A549 (cell line): ENCODE results near the gene ZNF580. TPM values are rescaled to one million over a fixed set of nuclear protein-coding genes. Genes with fewer than 3 reads are reported as not detected.

Source experiments
- ATOH8 ChIP-seq: fragments of 250-450 bp; sonication (Bioruptor Pico); IDR thresholded peaks from 2 replicates; pipeline ENCODE4 v1.5.0; 2020; ENCODE audit warnings: low read depth, mild to moderate bottlenecking, moderate library complexity
- BCL3 ChIP-seq: fragments of >200 bp; sonication (Bioruptor Twin); formaldehyde crosslinking; IDR thresholded peaks from 3 replicates; pipeline ENCODE4 v1.6.1; 2016
- BHLHE40 ChIP-seq: IDR thresholded peaks from 2 replicates; pipeline ENCODE4 v1.6.1; 2012; ENCODE audit warnings: low read depth, low read length, inconsistent platforms
- CBX2 ChIP-seq: fragments of 200-600 bp; sonication (generic); IDR thresholded peaks from 2 replicates; pipeline ENCODE4 v1.6.1; 2016; ENCODE audit warnings: low read depth, mild to moderate bottlenecking, borderline replicate concordance
- CBX8 ChIP-seq: fragments of 200-600 bp; sonication (generic); IDR thresholded peaks from 2 replicates; pipeline ENCODE4 v1.6.1; 2016
- CHD2 ChIP-seq: fragments of 150-350 bp; IDR thresholded peaks from 2 replicates; pipeline ENCODE4 v1.6.1; 2014; ENCODE audit warnings: low read length; ENCODE audit not compliant: partially characterized antibody
- CHD4 ChIP-seq: fragments of 200-600 bp; sonication (generic); IDR thresholded peaks from 2 replicates; pipeline ENCODE4 v1.6.1; 2016; ENCODE audit warnings: antibody characterized with exemption, mild to moderate bottlenecking, borderline replicate concordance
- E2F6 ChIP-seq: IDR thresholded peaks from 2 replicates; pipeline ENCODE4 v1.6.1; 2012; ENCODE audit warnings: low read depth, borderline replicate concordance
- EHF ChIP-seq: fragments of 250-450 bp; sonication (Bioruptor Pico); IDR thresholded peaks from 2 replicates; pipeline ENCODE4 v1.5.0; 2020; ENCODE audit warnings: mild to moderate bottlenecking
- EP300 ChIP-seq, 2 experiments: fragments of >200 bp; sonication (Bioruptor Twin); formaldehyde crosslinking; IDR thresholded peaks; 2 replicates in 1 of 2; 3 replicates in 1 of 2; pipeline ENCODE4 v1.6.1; 2016 to 2017
- ESRRA ChIP-seq: fragments of 150-350 bp; IDR thresholded peaks from 2 replicates; pipeline ENCODE4 v1.6.1; 2014; ENCODE audit warnings: mild to moderate bottlenecking, low read length, borderline replicate concordance
- FOXS1 ChIP-seq: fragments of 250-450 bp; sonication (Bioruptor Pico); IDR thresholded peaks from 2 replicates; pipeline ENCODE4 v1.5.0; 2020; ENCODE audit warnings: mild to moderate bottlenecking, moderate library complexity
- HMGXB4 ChIP-seq: fragments of 250-450 bp; sonication (Bioruptor Pico); IDR thresholded peaks from 2 replicates; pipeline ENCODE4 v1.5.0; 2021; ENCODE audit warnings: mild to moderate bottlenecking, moderate library complexity, borderline replicate concordance
- HOXA7 ChIP-seq: fragments of 250-450 bp; sonication (Bioruptor Pico); IDR thresholded peaks from 2 replicates; pipeline ENCODE4 v1.5.0; 2020; ENCODE audit warnings: mild to moderate bottlenecking, moderate library complexity
- HOXB5 ChIP-seq: fragments of 250-450 bp; sonication (Bioruptor Pico); IDR thresholded peaks from 2 replicates; pipeline ENCODE4 v1.5.0; 2020; ENCODE audit warnings: mild to moderate bottlenecking, moderate library complexity
- JUNB ChIP-seq: fragments of >200 bp; sonication (Bioruptor Twin); formaldehyde crosslinking; IDR thresholded peaks from 2 replicates; pipeline ENCODE4 v1.6.1; 2016
- KDM5A ChIP-seq: fragments of 200-600 bp; sonication (generic); IDR thresholded peaks from 2 replicates; pipeline ENCODE4 v1.6.1; 2016; ENCODE audit warnings: antibody characterized with exemption, mild to moderate bottlenecking
- MAX ChIP-seq: IDR thresholded peaks from 2 replicates; pipeline ENCODE4 v1.6.1; 2012
- NR3C1 ChIP-seq: fragments of >200 bp; sonication (Bioruptor Twin); formaldehyde crosslinking; IDR thresholded peaks from 3 replicates; pipeline ENCODE4 v1.6.1; 2017
- PBX3 ChIP-seq: IDR thresholded peaks from 2 replicates; pipeline ENCODE4 v1.6.1; 2012
- RAD21 ChIP-seq, 2 experiments: fragments of >200 bp in 1 of 2; sonication (Bioruptor Twin) in 1 of 2; formaldehyde crosslinking in 1 of 2; IDR thresholded peaks in 1 of 2; conservative IDR thresholded peaks in 1 of 2; 2 replicates in 1 of 2; 3 replicates in 1 of 2; pipeline ENCODE4 v1.6.1; 2012 to 2018; ENCODE audit warnings: inconsistent platforms in 1 of 2
- RARB ChIP-seq: fragments of 250-450 bp; sonication (Bioruptor Pico); IDR thresholded peaks from 2 replicates; pipeline ENCODE4 v1.8.0; 2021; ENCODE audit warnings: mild to moderate bottlenecking, moderate library complexity
- RCOR1 ChIP-seq: fragments of 150-350 bp; IDR thresholded peaks from 2 replicates; pipeline ENCODE4 v1.6.1; 2014; ENCODE audit warnings: antibody characterized with exemption, low read length, low read depth
- TFCP2L1 ChIP-seq: fragments of 250-450 bp; sonication (Bioruptor Pico); IDR thresholded peaks from 2 replicates; pipeline ENCODE4 v1.5.0; 2021; ENCODE audit warnings: mild to moderate bottlenecking
- ZNF302 ChIP-seq: fragments of 250-450 bp; sonication (Bioruptor Pico); IDR thresholded peaks from 2 replicates; pipeline ENCODE4 v1.9.0; 2021; ENCODE audit warnings: inconsistent platforms, mild to moderate bottlenecking, moderate library complexity
- ZSCAN20 ChIP-seq: fragments of 250-450 bp; sonication (Bioruptor Pico); IDR thresholded peaks from 2 replicates; pipeline ENCODE4 v1.8.0; 2022; ENCODE audit warnings: mild to moderate bottlenecking, moderate library complexity
- polyA plus RNA-seq, 4 experiments: library from polyadenylated mRNA; depleted of rRNA in 3 of 4; stranded (reverse); fragments of >200 nt; fragmentation: RNase III in 1 of 4; extraction: RNeasy Plus Mini Kit Qiagen cat#74134 plus additional on column Dnase treatment in 1 of 4; gene quantifications; 2 replicates in 3 of 4; 3 replicates in 1 of 4; pipeline ENCODE4 v1.2.3, GENCODE V29; 2011 to 2017

ZNF580 gene
- polyA plus RNA-seq, 2 of the 4 experiments (the other 2 are of a cell fraction), result 9.2 to 52.8 TPM

GRCh38 chr19:55640577-55641425, at the start of gene ZNF580 (continued):
- TF ChIP-seq HMGXB4 (CRISPR knock-in tag) (no peak), CHD2 (no peak), KDM5A (0 out of 2 replicates have a peak, but pooled peaks have one; percentile 5), RAD21 (conservative IDR thresholded peaks at IDR 0.05 in 1 of 2, IDR thresholded peaks at IDR 0.05 in 1 of 2) (no peak), PBX3 (peak; percentile 80), CBX8 (no peak), MAX (0 out of 2 replicates have a peak, but pooled peaks have one; percentile 32), CBX2 (no peak), EHF (CRISPR knock-in tag) (no peak), TFCP2L1 (CRISPR knock-in tag) (no peak), BHLHE40 (no peak), HOXB5 (CRISPR knock-in tag) (no peak), EP300 (IDR thresholded peaks at IDR 0.05) (peak in 1 of 2 experiments; percentile 37; a peak in 1 of 5 replicates), ATOH8 (no peak), NR3C1 (no peak), CHD4 (no peak), BCL3 (peak; percentile 95), FOXS1 (CRISPR knock-in tag) (no peak), ZNF302 (no peak), RARB (CRISPR knock-in tag) (no peak), JUNB (no peak), HOXA7 (CRISPR knock-in tag) (no peak), RCOR1 (no peak), ESRRA (no peak), ZSCAN20 (CRISPR knock-in tag) (no peak), E2F6 (0 out of 2 replicates have a peak, but pooled peaks have one; percentile 40)
- TF ChIP-seq, all 56 proteins: peak for 11
